K562 treated with DMSO at 1 percent for 48 hours (cell line): ENCODE data around the gene OR1A2. TPM values are rescaled to one million over a fixed set of nuclear protein-coding genes. Genes with fewer than 3 reads are reported as not detected.

ENCODE experiments used
- total RNA-seq: library from RNA; unstranded; fragments of 300-600 nt; gene quantifications from 2 replicates; pipeline ENCODE4 v1.2.3, GENCODE V29; 2022; ENCODE audit warnings: low replicate concordance; ENCODE audit errors: extremely low read depth

The OR1A2 gene
- total RNA-seq, result not detected in 2 replicates

GRCh38 chr17:3197219-3197618 is at the start of gene OR1A2:
Gene OR1A2 (plus strand): TSS chr17:3197519. CDS start chr17:3197519, 0 bp downstream.

GRCh38 chr17:3207367-3207766 is 10.0 kb downstream of the OR1A2 start, which contains the start of gene OR1A1:
Gene OR1A1 (plus strand): TSS chr17:3207667. CDS start chr17:3215621, 7,954 bp downstream.

Other genes starting within 250 kb of the OR1A2 start
- gene OR1D5, start 133.9 kb upstream of the OR1A2 start, total RNA-seq, result not detected in 2 replicates
- not detected in 2 replicates for gene OR1D2, start 93.1 kb upstream of the OR1A2 start, total RNA-seq
- not detected in 2 replicates for gene OR1G1, start 70.0 kb upstream of the OR1A2 start, total RNA-seq
- gene OR1A1, start 10.1 kb downstream of the OR1A2 start, total RNA-seq, result not detected in 2 replicates
- not detected in 2 replicates for gene OR3A1, start 100.8 kb downstream of the OR1A2 start, total RNA-seq
- not detected in 2 replicates for gene OR3A2, start 188.8 kb downstream of the OR1A2 start, total RNA-seq
- gene OR1E1, start 200.9 kb downstream of the OR1A2 start, total RNA-seq, result not detected in 2 replicates
- not detected in 2 replicates for gene OR3A3, start 213.9 kb downstream of the OR1A2 start, total RNA-seq
- not detected in 2 replicates for gene OR1E2, start 236.3 kb downstream of the OR1A2 start, total RNA-seq